Body of pancreas (tissue), 4 donors: ENCODE measurements around the gene GALNT16.

Experiments used
- POLR2A ChIP-seq, 3 donors: fragments of 450-650 bp; IDR thresholded peaks; one replicate each; pipeline ENCODE4 v1.6.1; 2016; ENCODE audit warnings: antibody characterized with exemption in 3 of 3, mild to moderate bottlenecking in 2 of 3
- TF ChIP-seq, protein P1 (sequence below), 7 experiments: fragments of 450-650 bp in 4 of 7; fragments of 200-600 bp in 3 of 7; sonication (generic) in 3 of 7; IDR thresholded peaks; one replicate each; pipeline ENCODE4 v1.5.1; 2016 to 2019; ENCODE audit warnings: antibody characterized with exemption in 7 of 7

GRCh38 chr14:69318241-69318640 lies 58.3 kb downstream of the GALNT16 start:
- TF ChIP-seq, protein P1, sequence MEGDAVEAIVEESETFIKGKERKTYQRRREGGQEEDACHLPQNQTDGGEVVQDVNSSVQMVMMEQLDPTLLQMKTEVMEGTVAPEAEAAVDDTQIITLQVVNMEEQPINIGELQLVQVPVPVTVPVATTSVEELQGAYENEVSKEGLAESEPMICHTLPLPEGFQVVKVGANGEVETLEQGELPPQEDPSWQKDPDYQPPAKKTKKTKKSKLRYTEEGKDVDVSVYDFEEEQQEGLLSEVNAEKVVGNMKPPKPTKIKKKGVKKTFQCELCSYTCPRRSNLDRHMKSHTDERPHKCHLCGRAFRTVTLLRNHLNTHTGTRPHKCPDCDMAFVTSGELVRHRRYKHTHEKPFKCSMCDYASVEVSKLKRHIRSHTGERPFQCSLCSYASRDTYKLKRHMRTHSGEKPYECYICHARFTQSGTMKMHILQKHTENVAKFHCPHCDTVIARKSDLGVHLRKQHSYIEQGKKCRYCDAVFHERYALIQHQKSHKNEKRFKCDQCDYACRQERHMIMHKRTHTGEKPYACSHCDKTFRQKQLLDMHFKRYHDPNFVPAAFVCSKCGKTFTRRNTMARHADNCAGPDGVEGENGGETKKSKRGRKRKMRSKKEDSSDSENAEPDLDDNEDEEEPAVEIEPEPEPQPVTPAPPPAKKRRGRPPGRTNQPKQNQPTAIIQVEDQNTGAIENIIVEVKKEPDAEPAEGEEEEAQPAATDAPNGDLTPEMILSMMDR (IDR thresholded peaks at IDR 0.05): no peak
- TF ChIP-seq POLR2A (IDR thresholded peaks at IDR 0.05): no peak
